Brain microvascular endothelial cell (primary cell): ENCODE measurements around the gene MYO6.
A peak's percentile ranks its signal among the peaks of the same experiment; 100 is the strongest.

ENCODE experiments used
- DNase-seq: peaks from one replicate; pipeline ENCODE4 v3.0.0-alpha.2; 2020
- H3K27ac ChIP-seq: fragments of 250-450 bp; sonication (Bioruptor Pico); 2 replicates; pipeline ENCODE4 v1.5.1; 2020; ENCODE audit warnings: mild to moderate bottlenecking, moderate library complexity
- H3K27me3 ChIP-seq: fragments of 250-450 bp; sonication (Bioruptor Pico); replicated peaks from 2 replicates; pipeline ENCODE4 v1.5.1; 2020; ENCODE audit warnings: mild to moderate bottlenecking
- H3K36me3 ChIP-seq: fragments of 250-450 bp; sonication (Bioruptor Pico); replicated peaks from 2 replicates; pipeline ENCODE4 v1.5.1; 2020; ENCODE audit warnings: mild to moderate bottlenecking
- H3K4me3 ChIP-seq: 2 replicates; pipeline ENCODE4 v1.5.1; 2011; ENCODE audit warnings: low read depth, mild to moderate bottlenecking, control low read depth, low read length, moderate library complexity
- in situ Hi-C: cut with HindIII; loops from 2 replicates; pipeline ENCODE4 v1.10.0; 2017; ENCODE audit warnings: low sequenced_read_pairs, low pct_ligation_motif_present
- TF ChIP-seq, protein P1 (sequence below): IDR thresholded peaks from 2 replicates; pipeline ENCODE4 v1.5.1; 2011; ENCODE audit warnings: low read depth, mild to moderate bottlenecking, moderate library complexity, low read length, control low read depth, inconsistent platforms; ENCODE audit errors: missing control alignments

MYO6 gene

DNA sequence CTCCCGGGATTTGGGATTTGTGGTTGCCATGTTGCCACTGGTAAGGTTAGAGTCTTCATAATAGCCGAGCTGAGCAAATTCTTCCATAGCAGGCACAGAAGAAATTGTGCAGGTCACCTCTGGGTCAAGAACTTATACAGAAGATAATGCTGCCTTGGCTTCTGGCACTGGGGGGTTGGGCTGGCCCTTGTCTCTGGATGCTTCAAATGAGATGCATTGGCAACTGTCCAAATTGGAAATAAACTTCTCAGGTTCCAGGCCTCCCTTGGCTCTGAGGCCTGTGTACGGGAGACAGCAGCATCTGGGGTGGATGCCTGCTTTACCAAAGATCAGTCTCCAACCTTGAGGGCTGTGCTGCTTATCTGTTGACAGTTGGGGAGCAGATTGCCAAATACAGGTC is 26.2 kb downstream of the MYO6 start:
- TF ChIP-seq, protein P1, sequence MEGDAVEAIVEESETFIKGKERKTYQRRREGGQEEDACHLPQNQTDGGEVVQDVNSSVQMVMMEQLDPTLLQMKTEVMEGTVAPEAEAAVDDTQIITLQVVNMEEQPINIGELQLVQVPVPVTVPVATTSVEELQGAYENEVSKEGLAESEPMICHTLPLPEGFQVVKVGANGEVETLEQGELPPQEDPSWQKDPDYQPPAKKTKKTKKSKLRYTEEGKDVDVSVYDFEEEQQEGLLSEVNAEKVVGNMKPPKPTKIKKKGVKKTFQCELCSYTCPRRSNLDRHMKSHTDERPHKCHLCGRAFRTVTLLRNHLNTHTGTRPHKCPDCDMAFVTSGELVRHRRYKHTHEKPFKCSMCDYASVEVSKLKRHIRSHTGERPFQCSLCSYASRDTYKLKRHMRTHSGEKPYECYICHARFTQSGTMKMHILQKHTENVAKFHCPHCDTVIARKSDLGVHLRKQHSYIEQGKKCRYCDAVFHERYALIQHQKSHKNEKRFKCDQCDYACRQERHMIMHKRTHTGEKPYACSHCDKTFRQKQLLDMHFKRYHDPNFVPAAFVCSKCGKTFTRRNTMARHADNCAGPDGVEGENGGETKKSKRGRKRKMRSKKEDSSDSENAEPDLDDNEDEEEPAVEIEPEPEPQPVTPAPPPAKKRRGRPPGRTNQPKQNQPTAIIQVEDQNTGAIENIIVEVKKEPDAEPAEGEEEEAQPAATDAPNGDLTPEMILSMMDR = no peak
- H3K27ac ChIP-seq = no peak overlapping the region
- no peaks in the 10 kb centered on the region for H3K36me3 ChIP-seq
- no peak overlapping the region for H3K4me3 ChIP-seq
- DNase-seq = no peak
- in situ Hi-C loops = no loop called here
- no peaks in the 10 kb centered on the region for H3K27me3 ChIP-seq

DNA sequence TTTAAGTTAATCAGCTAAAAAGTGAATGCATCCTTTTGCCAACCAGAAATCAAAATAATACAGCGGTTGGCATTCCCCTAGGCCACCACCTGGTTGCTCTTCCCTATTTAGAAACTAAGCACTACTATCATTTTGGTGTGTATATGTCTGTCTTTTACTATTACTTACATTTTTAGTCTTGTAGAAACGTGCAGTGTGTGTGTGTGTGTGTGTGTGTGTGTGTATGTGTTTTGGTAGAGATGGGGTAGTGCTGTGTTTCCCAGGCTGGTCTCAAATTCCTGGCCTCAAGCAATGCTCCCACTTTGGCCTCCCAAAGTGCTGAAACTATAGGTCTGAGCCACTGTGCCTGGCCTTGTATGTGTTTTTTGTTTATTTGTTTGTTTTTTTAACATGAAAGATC is 27.4 kb downstream of the MYO6 start:
- no peak for DNase-seq
- TF ChIP-seq, protein P1 = no peak
- in situ Hi-C loops = no loop called here
- H3K27ac ChIP-seq = no peak overlapping the region
- no peak overlapping the region for H3K4me3 ChIP-seq
- no peaks in the 10 kb centered on the region for H3K27me3 ChIP-seq
- no peaks in the 10 kb centered on the region for H3K36me3 ChIP-seq

DNA sequence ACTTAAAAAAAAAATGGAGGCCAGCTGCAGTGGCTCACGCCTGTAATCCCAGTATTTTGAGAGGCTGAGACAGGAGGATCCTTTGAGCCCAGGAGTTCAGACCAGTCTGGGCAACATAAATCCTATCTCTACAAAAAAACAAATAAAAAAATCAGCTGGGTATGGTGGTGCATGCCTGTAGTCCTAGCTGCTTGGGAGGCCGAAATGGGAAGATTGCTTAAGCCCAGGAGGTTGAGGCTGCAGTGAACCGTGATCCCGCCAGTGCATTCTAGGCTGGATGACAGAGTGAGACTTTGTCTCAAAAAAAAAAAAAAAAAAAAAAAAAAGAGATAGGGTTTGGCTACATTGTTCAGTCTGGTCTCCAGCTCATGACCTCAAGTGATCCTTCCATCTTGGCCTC is 29.7 kb downstream of the MYO6 start:
- in situ Hi-C loops = no loop called here
- DNase-seq = no peak
- Histone ChIP-seq H3K27ac (no peak overlapping the region), H3K36me3 (no peaks in the 10 kb centered on the region), H3K4me3 (no peak overlapping the region), H3K27me3 (no peaks in the 10 kb centered on the region)
- TF ChIP-seq, protein P1 = no peak

DNA sequence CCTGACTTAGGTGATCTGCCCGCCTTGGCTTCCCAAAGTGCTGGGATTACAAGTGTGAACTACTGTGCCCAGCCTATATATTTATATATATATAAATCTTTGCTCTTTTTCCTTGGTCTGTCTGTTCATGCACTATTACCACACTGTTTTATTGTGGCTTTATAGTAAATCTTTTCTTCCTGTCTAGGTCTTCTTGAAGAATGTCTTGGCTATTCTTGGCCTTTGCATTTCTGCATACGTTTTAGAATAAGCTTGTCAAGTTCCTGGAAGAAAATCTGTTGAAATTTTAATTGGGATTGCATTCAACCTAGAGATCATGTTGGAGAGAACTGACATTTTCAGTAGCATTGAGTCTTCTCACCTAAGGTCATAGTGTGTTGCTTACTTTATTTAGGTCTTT is 37.1 kb downstream of the MYO6 start:
- H3K4me3 ChIP-seq = no peak overlapping the region
- no peaks in the 10 kb centered on the region for H3K36me3 ChIP-seq
- in situ Hi-C loops = no loop called here
- no peak overlapping the region for H3K27ac ChIP-seq
- DNase-seq = no peak
- TF ChIP-seq, protein P1 = no peak
- H3K27me3 ChIP-seq = no peaks in the 10 kb centered on the region

DNA sequence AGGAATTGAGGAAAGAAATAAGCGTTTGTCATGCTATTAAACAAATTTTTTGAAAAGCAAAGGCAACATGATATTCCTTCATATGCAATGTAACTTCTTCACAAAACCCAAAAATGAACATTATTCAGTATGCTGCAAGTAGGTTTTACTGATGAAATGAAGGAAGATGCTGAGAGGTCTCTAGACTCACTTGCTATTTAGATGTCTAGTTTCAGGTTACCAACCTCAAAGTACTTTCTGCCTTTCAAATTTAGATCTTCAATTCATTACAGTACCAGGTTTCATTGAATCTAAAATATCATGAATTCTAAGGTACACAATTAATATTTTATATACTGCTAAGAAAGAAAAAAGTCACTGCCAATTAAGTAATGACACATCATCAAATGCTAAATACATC is 39.9 kb downstream of the MYO6 start:
- TF ChIP-seq, protein P1 = no peak

DNA sequence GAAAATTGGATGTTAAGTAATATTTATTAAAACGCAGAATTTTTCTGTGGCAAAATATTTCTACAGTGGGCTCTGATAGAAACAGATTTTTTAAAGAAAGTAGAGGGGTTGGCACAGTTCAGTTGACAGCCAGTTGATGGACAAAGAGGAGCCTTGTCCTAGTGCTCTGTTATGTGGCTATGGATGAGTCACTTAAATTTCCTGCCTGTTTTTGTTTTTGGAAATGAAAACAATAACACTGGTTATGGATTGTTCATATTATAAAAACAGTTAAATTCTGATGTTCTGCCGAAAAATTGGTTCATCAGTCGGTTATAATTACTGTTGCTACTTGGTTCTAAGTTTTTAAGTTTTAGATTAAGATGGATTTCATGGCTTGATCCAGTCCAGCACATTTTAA is 42.8 kb downstream of the MYO6 start:
- Histone ChIP-seq H3K27ac (no peak overlapping the region), H3K4me3 (no peak overlapping the region), H3K27me3 (no peaks in the 10 kb centered on the region), H3K36me3 (no peaks in the 10 kb centered on the region)
- TF ChIP-seq, protein P1 = no peak
- peak; percentile 8 for DNase-seq
- in situ Hi-C loops = no loop called here

More for the DNA sequence above, 39.9 kb downstream of the MYO6 start:
- DNase-seq = no peak
- H3K27ac ChIP-seq = no peak overlapping the region
- no peak overlapping the region for H3K4me3 ChIP-seq
- no peaks in the 10 kb centered on the region for H3K36me3 ChIP-seq
- no peaks in the 10 kb centered on the region for H3K27me3 ChIP-seq
- in situ Hi-C loops = no loop called here
